GM19240 (cell line): Measurements from ENCODE around the gene ABCA8.
"Not testable (repeated sequence)": the region's sequence is repeated elsewhere in the genome, so short reads cannot be mapped to it uniquely, and the experiment has no call there.

Experiments used
- DNase-seq: peaks from one replicate; pipeline ENCODE4 v3.0.0; 2011; ENCODE audit warnings: low spot score; ENCODE audit not compliant: insufficient read length

Gene ABCA8

GRCh38 chr17:68943812-68944182 is 11.4 kb downstream of the ABCA8 start:
- DNase-seq, result not testable (repeated sequence)

GRCh38 chr17:68943123-68943811 is 11.9 kb downstream of the ABCA8 start:
- no peak for DNase-seq

GRCh38 chr17:68942389-68942788 is 12.8 kb downstream of the ABCA8 start:
- no peak for DNase-seq

GRCh38 chr17:68941761-68942160 is 13.4 kb downstream of the ABCA8 start:
- no peak for DNase-seq

- no peak for DNase-seq
Measured at GRCh38 chr17:68939195-68939594, 16.0 kb downstream of the ABCA8 start.

GRCh38 chr17:68937890-68938514 is 17.2 kb downstream of the ABCA8 start:
- DNase-seq, result no peak

GRCh38 chr17:68927516-68927915 is 27.7 kb downstream of the ABCA8 start:
- DNase-seq, result no peak

- DNase-seq, result no peak
Measured at GRCh38 chr17:68924793-68925720, 30.1 kb downstream of the ABCA8 start.

GRCh38 chr17:68910789-68911431 is 44.3 kb downstream of the ABCA8 start:
- DNase-seq, result no peak

- no peak for DNase-seq
Measured at GRCh38 chr17:68910251-68910705, 44.9 kb downstream of the ABCA8 start.

GRCh38 chr17:68909066-68909465 is 46.1 kb downstream of the ABCA8 start:
- no peak for DNase-seq

- DNase-seq, result no peak
Measured at GRCh38 chr17:68908045-68908444, 47.1 kb downstream of the ABCA8 start.

- no peak for DNase-seq
Measured at GRCh38 chr17:68906638-68907037, 48.6 kb downstream of the ABCA8 start.

GRCh38 chr17:68903286-68903685 is 51.9 kb downstream of the ABCA8 start:
- DNase-seq, result no peak

GRCh38 chr17:68897557-68897956 is 57.6 kb downstream of the ABCA8 start:
- DNase-seq, result no peak

- DNase-seq, result no peak
Measured at GRCh38 chr17:68892658-68893057, 62.5 kb downstream of the ABCA8 start.

GRCh38 chr17:68892193-68892592 is 63.0 kb downstream of the ABCA8 start:
- DNase-seq, result no peak

GRCh38 chr17:68886401-68886800 is 68.8 kb downstream of the ABCA8 start:
- DNase-seq, result no peak

- DNase-seq, result no peak
Measured at GRCh38 chr17:68884888-68885287, 70.3 kb downstream of the ABCA8 start.

- DNase-seq, result no peak
Measured at GRCh38 chr17:68878226-68878885, 76.8 kb downstream of the ABCA8 start.

- DNase-seq, result no peak
Measured at GRCh38 chr17:68871447-68871846, 83.7 kb downstream of the ABCA8 start.
